Measurements from ENCODE around the gene HMGCL.
"Not testable (repeated sequence)": the region's sequence is repeated elsewhere in the genome, so short reads cannot be mapped to it uniquely, and the experiment has no call there.

Gene HMGCL

DNA sequence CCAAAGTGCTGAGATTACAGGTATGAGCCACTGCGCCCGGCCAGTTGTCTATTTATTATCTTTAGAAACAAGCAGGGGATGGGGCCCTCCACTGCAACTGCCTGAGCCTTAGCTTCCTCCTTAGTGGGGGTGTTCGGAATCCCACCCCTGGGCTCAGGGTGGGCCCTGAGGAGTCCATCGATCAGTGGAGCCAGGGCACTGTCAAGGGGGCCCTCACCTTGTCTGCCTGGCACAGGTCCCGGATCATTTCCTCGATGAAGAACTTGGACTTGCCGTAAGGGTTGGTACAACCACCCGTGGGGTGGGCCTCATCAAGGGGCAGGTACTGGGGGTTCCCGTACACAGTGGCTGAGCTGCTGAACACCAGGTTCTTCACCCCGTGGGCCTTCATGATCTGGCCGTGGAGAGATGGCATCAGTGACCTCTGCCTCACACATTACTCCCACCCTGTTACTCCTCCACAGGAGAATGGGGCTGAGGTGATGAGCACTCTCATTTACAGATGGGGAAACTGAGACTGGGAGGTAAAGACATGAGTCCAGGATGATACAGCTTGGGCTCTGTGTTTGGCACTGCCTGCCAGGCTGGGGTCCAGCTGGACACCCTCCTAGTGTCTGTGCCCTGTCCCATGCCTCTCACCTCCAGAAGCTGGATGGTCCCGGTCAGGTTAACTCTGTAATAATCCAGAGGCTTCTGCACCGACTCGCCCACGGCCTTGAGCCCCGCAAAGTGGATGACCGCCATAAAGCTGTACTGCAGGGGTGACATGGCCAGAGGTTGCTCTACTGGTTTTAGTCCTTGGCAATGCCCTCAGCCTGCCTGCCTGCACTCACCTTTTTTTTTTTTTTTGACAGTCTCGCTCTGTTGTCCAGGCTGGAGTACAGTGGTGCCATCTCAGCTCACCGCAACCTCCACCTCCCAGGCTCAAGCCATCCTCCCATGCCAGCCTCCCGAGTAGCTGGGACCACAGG lies 27.5 kb downstream of the HMGCL start:
- DNase-seq, result no peak

DNA sequence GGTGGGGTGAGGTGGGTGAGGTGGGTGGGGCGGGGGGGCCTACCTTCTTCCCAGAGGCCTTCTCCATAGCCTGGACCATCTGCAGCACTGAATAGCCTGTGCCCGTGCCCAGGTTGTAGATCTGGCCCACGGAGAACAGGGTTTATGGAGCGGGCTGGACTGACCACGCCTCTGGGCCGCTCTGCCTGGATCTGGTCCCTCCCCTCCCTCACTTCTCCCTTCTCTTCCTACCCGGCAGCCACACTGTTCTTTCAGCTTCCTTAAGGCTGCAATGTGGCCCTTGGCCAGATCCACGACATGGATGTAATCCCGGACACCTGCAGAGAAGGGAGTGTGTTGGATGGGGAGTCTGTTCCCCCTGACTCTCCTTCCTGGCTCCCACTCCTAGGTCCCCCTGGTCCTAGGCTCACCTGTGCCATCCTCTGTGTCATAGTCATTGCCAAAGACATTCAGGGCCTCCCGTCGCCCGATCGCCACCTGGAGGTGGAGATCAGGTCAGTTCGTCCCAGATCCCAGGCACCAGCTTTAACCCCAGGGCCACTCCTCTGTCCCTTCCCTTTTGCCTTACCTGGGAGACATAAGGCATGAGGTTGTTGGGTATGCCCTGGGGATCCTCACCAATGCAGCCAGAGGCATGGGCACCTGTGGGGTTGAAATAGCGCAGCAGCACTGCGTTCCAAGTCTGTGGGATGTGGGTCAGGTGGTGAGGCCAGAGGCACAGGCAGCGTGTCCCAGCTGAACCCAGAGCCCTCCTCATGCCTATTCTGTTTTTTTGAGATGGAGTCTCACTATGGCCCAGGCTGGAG lies 28.6 kb downstream of the HMGCL start:
- no peak for DNase-seq

GRCh38 chr1:23795676-23796465 lies 29.4 kb downstream of the HMGCL start:
- DNase-seq, result no peak

- DNase-seq, result not testable (repeated sequence)
Measured at GRCh38 chr1:23794732-23795182, 30.5 kb downstream of the HMGCL start.

DNA sequence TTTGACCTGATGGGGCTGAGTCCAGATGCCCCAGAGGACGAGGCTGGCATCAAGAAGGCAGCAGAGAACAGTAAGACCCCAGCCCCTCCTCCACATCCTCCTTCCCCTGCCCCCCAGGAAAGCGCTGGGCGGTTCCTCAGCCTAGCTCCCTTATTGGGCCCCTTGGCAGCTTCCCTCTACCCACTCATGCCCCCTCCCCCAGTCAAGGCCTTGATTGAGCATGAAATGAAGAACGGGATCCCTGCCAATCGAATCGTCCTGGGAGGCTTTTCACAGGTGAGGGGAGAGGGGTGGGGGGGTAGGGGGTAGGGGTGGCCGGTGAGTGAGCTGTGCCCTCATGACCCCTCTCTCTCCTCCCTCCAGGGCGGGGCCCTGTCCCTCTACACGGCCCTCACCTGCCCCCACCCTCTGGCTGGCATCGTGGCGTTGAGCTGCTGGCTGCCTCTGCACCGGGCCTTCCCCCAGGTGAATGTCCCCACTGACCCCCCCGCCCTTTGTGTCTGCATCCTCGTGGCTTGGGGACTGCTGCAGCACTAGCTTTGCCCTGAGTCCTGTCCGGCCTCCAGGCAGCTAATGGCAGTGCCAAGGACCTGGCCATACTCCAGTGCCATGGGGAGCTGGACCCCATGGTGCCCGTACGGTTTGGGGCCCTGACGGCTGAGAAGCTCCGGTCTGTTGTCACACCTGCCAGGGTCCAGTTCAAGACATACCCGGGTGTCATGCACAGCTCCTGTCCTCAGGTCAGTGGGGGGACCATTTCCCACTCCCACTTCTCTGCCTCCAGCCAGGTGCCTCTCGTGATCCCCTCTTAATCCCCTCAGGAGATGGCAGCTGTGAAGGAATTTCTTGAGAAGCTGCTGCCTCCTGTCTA lies 31.1 kb downstream of the HMGCL start:
- no peak for DNase-seq

DNA sequence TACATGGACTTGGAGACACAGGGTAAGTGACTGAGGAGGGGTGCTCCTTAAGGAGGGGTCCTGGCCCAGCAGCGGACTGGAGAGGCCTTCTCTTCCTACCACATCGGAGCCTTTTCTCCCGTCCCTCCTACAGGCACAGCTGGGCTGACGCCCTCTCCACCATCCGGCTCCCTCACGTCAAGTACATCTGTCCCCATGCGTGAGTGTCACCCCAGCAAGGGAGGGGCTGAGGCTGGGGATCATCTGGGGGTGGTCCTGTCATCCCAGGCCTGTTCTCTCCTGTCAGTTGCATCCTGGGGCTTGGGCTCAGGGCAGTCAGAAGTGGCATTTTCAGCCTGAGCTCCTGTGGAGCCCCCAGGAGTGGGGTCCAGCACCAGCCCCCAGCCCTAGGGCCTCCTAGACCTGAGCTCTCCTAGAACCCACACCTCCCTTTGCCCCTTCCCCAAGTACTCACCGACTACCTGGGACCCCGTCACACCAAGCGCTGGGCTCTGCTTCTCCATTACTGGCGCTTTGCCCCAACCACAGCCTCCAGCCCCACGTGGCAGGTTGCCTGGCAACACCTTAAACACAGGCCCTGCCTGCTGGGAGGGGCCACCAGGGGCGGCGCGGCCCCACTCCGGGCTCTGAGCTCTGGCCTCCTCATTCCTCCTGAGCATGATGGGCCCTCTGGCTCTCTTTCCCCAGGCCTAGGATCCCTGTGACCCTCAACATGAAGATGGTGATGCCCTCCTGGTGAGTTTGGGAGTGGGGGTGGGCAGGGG lies 32.0 kb downstream of the HMGCL start:
- DNase-seq, result no peak

GRCh38 chr1:23792151-23792945 lies 32.9 kb downstream of the HMGCL start:
- DNase-seq, result no peak

DNA sequence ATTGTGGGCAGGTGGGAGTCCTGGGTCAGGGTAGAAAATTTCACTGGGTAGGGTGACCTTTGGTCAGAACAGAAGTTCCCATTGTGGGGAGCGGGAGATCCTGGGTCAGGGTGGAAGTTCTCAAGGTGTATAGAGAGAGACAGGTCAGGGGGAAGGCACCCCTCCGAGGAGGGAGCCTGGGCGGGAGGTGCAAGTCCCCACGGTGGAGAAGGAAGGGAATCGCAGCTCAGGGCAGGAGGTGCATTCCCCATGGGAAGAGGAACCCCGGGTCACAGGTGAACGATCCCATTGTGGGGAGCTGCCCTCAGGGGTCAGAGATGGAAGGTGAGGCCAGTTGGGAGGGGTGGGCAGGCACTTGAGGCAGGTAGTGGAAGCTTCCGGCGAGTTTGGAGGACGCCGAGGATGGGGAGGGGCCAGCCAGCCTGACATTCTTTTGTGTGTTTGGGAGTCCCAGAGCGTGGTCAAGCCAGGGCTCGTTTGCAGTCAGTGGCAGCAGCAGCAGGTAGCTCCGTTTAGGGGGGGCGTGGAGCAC lies 33.6 kb downstream of the HMGCL start:
- DNase-seq, result no peak

DNA sequence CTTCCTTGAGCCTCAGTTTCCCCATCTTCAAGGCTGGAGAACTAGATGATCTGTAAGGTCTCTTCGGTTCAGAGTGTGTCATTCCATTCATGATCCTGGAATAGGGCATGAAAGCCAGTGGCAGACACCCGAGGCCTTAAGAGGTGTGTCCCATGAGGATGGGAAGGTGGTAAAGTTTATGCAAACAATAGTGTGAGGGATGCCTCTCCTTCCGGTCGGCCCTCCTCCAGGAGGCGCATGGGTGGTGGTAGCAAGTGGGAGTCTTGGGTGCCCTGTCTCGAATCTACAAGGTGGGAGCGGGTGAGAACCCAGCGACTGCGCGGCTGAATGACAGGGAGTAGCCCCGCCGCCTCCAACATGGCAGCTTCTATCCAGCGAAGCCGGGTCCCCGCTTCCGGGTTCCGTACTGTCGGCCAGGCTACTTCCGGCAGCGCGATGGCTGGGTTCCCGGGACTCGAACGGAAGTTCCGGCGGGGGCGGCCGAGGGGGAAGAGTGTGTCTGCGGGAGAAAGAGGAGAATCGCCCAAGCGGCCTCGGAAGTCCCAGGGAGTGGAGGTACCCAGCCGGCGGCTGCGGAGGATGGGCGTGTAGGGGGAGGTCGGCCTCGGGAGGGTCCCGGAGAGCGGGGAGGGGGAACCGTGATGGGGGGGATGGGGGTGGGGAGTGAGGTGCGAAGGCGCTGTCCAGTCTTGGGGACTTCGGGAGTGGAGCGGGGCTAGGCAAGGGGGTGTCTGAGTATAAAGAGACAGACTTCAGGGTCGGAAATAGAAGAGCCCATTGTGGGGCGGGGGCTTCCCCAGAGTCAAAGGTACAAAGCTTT lies 34.3 kb downstream of the HMGCL start, which contains the start of gene LYPLA2:
Gene LYPLA2 (plus strand): TSS at position 450 of the 820 bp plus-strand sequence. CDS start 1,538 bp downstream, outside the sequence.
- DNase-seq, result peak; percentile 57 to 71 (median 68)

DNA sequence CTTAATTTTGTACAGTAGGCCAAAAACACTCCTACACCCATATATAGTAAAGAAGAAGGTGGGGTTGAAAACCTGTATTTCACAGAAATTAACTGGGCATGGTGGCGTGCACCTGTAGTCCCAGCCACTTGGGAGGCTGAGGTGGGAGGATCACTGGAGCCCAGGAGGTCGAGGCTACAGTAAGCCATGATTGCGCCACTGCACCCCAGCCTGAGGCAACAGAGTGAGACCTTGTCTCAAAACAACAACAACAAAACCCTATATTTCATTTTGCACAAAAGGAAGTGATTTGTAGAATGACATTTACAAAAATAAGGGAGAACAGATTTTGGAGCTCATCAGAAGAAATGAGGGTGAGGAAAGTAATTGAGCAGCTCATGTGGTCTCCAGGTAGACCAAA lies 36.5 kb downstream of the HMGCL start:
- no peak for DNase-seq

DNA sequence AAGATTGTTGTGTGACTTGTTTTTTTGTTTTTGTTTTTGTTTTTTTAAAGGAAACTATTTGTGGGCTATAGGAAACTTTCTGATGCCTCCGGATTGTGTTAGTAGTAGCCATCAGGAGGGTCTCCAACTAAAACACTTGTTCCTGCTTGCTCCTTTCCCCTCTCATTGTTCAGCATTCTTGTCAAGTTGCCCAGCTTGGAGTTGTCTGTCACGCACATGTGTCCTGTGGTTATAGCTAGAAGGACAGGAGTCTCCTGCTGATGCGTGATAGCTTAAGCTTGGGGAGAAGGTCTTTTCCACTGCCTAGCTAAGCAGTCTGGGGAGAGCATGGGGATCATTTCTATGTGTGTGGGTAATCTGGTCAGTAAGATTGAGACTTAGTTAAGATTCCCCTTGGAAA lies 37.5 kb downstream of the HMGCL start:
- no peak for DNase-seq

- DNase-seq, result no peak
Measured at GRCh38 chr1:23784846-23785245, 40.4 kb downstream of the HMGCL start.

DNA sequence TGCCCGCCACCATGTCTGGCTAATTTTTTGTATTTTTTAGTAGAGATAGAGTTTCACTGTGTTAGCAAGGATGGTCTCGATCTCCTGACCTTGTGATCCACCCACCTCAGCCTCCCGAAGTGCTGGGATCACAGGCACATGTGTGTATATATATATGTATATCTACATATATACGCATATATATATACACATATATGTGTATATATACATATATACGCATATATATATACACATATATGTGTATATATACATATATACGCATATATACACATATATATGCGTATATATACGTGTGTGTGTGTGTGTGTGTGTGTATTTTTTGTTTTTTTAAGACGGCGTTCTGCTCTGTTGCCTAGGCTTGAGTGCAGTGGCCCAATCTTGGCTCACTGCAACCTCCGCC lies 42.1 kb downstream of the HMGCL start:
- DNase-seq, result not testable (repeated sequence)

- DNase-seq, result no peak
Measured at GRCh38 chr1:23779826-23780371, 45.3 kb downstream of the HMGCL start.

- peak; percentile 41 to 67 (median 60) for DNase-seq
Measured at GRCh38 chr1:23777979-23778814, 47.0 kb downstream of the HMGCL start, which contains the start of gene PITHD1. TSS of gene PITHD1 (plus strand) at chr1:23778418. CDS start at chr1:23778516, 98 bp downstream.

- no peak for DNase-seq
Measured at GRCh38 chr1:23776217-23776616, 49.0 kb downstream of the HMGCL start.

GRCh38 chr1:23774174-23774880 lies 50.9 kb downstream of the HMGCL start:
- no peak for DNase-seq

All from activated naive CD4-positive, alpha-beta T cell (primary cell).